ENCODE results near the gene EML4. TPM values are rescaled to one million over a fixed set of nuclear protein-coding genes. Genes with fewer than 3 reads are reported as not detected.
A peak's percentile ranks its signal among the peaks of the same experiment; 100 is the strongest.

EML4 gene
- total and polyA plus RNA-seq, 2 of the 13 experiments (the other 11 are each of a cell fraction or from before 2014, with no cell fraction given): 243 to 476 TPM

GRCh38 chr2:42135381-42136312 is 33.5 kb upstream of the EML4 start (continued):
- TF ChIP-seq ATF2 (CRISPR knock-in tag; IDR thresholded peaks at IDR 0.05) (peak; percentile 93), KLF13 (CRISPR knock-in tag; IDR thresholded peaks at IDR 0.05) (no peak), NFRKB (IDR thresholded peaks at IDR 0.05) (no peak), TFDP1 (CRISPR knock-in tag; IDR thresholded peaks at IDR 0.05; ENCODE audit: borderline replicate concordance) (peak; percentile 70), ZBTB7A (CRISPR knock-in tag; IDR thresholded peaks at IDR 0.05) (no peak), NR1H2 (CRISPR knock-in tag; IDR thresholded peaks at IDR 0.05; ENCODE audit: borderline replicate concordance, low read depth) (no peak), MTA3 (CRISPR knock-in tag; IDR thresholded peaks at IDR 0.05) (no peak), NFE2L2 (IDR thresholded peaks at IDR 0.05; ENCODE audit: low read length) (no peak), SMYD3 (CRISPR knock-in tag; IDR thresholded peaks at IDR 0.05) (0 out of 2 replicates have a peak, but pooled peaks have one; percentile 80), MBNL3 (CRISPR knock-in tag; conservative IDR thresholded peaks at IDR 0.05) (no peak), FOXA1 (IDR thresholded peaks at IDR 0.05) (peak; percentile 63), FOXA1 (CRISPR knock-in tag; IDR thresholded peaks at IDR 0.05) (peak; percentile 98), ZBTB4 (CRISPR knock-in tag; IDR thresholded peaks at IDR 0.05; ENCODE audit: borderline replicate concordance) (no peak; the same call in 1 of the 2 replicates), THAP8 (CRISPR knock-in tag; IDR thresholded peaks at IDR 0.05; ENCODE audit: borderline replicate concordance) (no peak), IKZF1 (IDR thresholded peaks at IDR 0.05) (no peak), BCLAF1 (IDR thresholded peaks at IDR 0.05) (no peak), ZNF850 (CRISPR knock-in tag; conservative IDR thresholded peaks at IDR 0.05) (no peak), ZFP1 (CRISPR knock-in tag; IDR thresholded peaks at IDR 0.05) (peak; percentile 75; the same call in 1 of the 2 replicates), TFE3 (CRISPR knock-in tag; IDR thresholded peaks at IDR 0.05) (peak; percentile 96)

Measured in HepG2 (cell line).